Measurements from ENCODE around the gene GULP1.
"Not testable (repeated sequence)": the region's sequence is repeated elsewhere in the genome, so short reads cannot be mapped to it uniquely, and the experiment has no call there.

The GULP1 gene, protein sequence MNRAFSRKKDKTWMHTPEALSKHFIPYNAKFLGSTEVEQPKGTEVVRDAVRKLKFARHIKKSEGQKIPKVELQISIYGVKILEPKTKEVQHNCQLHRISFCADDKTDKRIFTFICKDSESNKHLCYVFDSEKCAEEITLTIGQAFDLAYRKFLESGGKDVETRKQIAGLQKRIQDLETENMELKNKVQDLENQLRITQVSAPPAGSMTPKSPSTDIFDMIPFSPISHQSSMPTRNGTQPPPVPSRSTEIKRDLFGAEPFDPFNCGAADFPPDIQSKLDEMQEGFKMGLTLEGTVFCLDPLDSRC

GRCh38 chr2:188291617-188292347 lies at the start of gene GULP1:
TSS of gene GULP1 (plus strand) at chr2:188291874. CDS start at chr2:188477703, 185,829 bp downstream.
- no peak for DNase-seq (ENCODE audit: low read depth)

DNA sequence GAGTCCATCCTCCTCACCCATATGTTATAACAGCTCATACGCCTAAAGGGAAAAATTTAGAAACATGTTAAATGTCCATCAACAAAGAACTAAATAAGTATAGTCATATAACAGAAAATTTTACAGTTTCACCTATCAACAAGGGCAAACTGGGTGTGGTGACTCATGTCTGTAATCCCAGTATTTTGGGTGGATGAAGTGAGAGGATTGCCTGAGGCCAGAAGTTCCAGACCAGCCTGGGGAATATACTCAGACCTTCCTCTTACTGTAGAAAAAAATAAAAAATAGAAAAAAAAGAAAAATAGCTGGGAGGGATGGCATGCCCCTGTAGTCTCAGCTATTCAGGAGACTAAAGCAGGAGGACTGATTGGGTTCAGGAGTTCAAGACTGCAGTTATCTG lies 48.3 kb upstream of the GULP1 start:
- DNase-seq (ENCODE audit: low read depth): no peak

- no peak for DNase-seq (ENCODE audit: low read depth)
These were observed 47.3 kb upstream of the GULP1 start for GRCh38 chr2:188244383-188244782.

- DNase-seq (ENCODE audit: low read depth): no peak
These were observed 46.4 kb upstream of the GULP1 start for GRCh38 chr2:188245230-188245629.

DNA sequence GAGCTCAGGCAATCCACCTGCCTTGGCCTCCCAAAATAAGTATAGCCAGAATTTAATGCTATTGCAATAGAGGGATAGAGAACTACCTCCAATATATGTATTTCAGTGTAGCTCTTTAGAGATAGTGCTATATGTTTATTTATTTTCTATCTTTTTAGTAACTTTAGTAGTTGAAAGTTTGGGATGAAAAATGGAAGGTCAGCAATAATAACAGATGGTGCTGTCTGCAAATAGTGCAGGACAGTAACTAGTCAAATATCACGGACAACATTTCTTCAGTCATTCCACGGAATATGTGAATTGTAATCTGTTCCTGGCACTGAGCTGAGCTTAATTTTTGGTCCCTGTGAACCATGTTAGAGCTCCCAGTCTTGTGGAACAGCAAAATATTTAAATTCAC lies 43.2 kb upstream of the GULP1 start:
- DNase-seq (ENCODE audit: low read depth): no peak

DNA sequence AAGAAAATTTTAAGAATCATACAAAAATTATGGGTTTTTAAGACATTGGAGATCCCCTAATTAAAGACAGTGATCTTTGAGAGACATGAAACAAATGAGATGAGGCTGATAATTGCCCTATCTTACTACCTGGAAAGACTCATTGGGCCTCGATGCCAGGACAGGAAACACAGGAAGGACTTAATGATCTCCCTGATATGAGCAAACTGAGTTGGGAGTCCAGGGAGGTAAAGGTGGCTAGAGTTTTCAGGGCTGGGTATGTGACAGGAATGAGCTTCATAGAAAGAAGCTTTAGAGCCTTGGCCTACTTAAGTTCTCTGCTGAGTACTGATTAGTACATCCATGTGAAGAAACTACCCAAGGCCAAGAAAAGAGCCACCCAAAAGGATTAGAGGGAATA lies 40.6 kb upstream of the GULP1 start:
- no peak for DNase-seq (ENCODE audit: low read depth)

- no peak for DNase-seq (ENCODE audit: low read depth)
These were observed 35.3 kb upstream of the GULP1 start for GRCh38 chr2:188256420-188256819.

DNA sequence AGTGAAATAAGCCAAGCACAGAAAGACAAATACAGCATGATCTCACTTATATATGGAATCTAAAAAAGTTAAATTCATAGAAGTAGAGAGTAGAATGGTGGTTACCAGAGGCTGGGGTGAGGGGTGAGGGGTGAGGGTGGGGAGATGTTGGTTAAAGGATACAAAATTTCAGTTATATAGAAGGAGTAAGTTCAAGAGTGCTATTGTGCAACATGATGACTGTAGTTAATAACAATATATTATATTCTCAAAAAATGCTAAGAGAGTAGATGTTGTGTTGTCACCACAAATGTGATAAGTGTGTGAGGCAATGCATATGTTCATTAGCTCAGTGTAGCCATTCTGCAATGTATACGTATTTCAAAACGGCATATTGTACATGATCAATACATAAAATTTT lies 26.4 kb upstream of the GULP1 start:
- DNase-seq (ENCODE audit: low read depth): no peak

DNA sequence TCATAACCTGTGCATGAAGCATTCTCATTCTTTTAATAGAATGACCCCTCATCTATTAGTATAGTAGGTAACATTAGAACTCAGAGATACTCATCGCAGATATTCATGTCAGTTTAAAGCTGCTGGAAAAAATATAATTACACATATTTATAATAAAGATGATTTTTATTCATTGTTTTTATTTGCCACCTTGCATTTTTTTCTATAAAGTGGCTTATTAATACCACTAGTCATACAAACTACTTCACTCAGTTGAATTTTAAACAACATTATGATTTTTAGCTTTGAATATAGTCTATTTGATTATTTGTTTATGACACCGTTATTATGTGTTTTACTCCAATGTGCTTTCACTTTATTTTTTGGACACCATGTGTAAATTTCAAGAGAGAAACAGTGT lies 23.9 kb upstream of the GULP1 start:
- no peak for DNase-seq (ENCODE audit: low read depth)

DNA sequence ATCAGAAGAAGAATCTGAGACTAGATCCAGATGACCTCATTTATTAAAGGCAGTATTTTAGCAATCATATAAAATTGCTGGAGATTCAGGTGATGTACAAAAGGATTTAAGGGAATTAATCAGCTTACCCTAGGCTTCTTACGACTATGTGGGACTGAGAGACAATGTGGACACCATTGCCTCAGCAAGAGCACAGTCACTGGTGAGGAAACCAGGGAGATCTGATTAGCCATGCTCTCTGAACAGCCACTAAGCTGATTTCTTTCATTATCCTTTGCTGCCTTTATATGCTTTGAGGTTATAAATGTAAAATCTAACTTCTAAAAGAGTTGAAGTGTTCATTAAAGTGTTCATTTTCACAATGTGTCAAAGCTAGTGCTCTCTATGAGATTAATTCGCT lies 22.7 kb upstream of the GULP1 start:
- DNase-seq (ENCODE audit: low read depth): no peak

DNA sequence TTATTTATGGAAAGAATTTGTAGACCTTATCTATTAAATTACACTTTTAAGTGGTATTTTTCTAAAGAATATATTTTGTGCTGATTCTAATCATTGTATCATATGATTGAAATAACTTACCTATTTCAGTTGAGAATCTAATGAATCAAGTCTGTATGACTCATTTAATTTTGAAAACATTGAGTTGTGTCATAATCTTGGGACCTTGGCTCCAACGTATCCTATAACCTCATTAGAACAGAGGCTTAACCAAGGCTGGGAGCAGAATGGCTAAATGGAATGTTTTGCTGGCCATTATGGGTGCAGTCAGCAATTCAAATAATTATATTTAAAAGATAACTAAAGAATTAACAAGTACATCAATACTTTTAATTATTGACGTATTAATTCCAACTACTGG lies 19.6 kb upstream of the GULP1 start:
- no peak for DNase-seq (ENCODE audit: low read depth)

GRCh38 chr2:188274274-188274673 lies 17.4 kb upstream of the GULP1 start:
- DNase-seq (ENCODE audit: low read depth): no peak

- DNase-seq (ENCODE audit: low read depth): no peak
These were observed 15.4 kb upstream of the GULP1 start for GRCh38 chr2:188276255-188276654.

GRCh38 chr2:188277786-188278185 lies 13.9 kb upstream of the GULP1 start:
- no peak for DNase-seq (ENCODE audit: low read depth)

DNA sequence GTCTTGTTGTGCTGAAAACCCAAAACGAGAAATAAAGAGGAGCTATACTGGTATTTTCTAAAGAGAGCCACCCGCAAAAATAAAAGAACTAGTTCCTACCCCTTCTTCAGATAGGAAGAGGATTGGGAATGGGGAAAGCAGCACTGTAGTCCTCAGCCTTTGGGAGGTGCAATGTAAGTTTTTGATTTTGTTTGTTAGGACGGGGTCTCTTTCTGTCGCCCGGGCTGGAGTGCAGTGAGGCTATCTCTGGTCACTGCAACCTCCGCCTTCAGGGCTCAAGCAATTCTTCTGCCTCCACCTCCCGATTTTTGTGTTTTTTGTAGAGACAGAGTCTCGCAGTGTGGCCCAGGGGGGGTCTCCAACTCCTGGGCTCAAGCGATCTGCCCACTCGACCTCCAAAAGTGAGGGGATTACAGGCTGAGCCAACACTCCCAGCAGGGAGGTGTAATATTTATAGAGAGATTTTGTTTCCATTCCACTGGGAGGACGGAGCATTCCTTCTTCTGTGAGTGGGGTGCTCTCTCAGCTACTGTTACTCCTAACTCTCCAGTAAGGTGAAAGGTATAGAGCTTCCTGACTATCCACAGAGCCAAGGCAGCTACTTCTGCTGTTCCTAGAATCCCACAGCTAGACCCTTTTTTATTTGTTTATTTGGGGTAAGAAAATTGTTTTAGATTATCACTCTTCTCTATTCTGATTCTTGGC lies 13.1 kb upstream of the GULP1 start:
- no peak for DNase-seq (ENCODE audit: low read depth)

DNA sequence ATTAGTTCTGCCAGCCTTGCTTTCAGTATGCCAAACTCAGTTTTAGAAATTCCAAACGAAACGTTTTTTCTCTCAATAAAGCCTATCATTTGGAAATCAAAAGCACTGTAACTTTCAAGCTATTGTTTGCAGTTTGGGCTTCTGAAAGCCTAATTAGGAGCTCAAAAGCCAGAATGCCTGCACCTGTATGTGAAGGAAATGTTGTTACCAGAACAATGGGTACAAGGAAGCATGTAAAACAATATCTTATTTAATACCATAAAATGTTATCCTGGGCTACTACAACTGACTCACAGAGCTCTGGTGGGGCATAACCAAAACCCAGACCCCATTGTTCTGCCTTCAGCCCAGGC lies 12.6 kb upstream of the GULP1 start:
- no peak for DNase-seq (ENCODE audit: low read depth)

DNA sequence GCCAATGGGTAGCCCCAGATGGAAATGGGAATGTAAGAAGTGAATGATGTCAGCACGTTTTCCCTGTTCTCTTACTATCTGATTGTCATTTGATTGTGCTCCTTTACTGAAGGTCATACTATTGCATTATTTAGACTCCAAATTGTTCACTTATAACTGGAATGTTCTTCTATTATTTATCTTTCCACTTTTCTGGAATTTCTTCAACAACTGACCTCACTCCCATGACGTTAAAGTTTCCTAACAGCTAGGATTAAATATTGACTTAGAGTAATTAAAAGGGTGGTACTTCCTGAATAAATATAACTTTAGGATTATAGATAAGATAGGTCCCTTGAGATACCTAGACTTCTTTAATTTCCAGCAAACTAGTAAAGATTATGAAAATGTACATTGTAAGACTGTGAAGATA lies 10.9 kb upstream of the GULP1 start:
- DNase-seq (ENCODE audit: low read depth): no peak

DNA sequence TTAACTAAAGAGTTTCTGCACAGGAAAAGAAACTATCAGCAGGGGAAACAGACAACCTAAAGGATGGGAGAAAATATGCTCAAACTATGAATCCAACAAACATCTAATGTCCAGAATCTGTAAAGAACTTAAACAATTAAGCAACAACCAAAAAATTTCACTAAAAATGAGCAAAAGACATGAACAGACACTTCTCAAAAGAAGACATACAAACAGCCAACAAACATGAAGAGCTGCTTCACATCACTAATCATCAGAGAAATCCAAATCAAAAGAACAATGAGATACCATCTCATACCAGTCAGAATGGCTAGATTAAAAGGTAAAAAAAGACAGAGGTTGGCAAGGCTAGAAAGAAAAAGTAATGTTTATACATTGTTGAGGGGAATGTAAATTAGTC lies 8.8 kb upstream of the GULP1 start:
- no peak for DNase-seq (ENCODE audit: low read depth)

DNA sequence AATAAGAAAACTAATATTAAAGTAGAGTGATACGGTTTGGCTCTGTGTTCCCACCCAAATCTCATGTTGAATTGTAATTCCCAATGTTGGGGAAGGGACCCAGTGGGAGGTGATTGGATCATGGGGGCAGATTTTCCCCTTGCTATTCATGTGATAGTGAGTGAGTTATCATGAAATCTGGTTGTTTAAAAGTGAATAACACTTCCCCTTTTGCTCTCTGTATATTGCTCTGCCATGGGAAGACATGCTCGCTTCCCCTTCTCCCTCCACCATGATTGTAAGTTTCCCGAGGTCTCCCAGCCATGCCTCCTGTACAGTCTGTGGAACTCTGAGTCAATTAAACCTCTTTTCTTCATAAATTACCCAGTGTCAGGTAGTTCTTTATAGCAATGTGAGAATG lies 7.4 kb upstream of the GULP1 start:
- DNase-seq (ENCODE audit: low read depth): not testable (repeated sequence)

GRCh38 chr2:188285049-188285448 lies 6.6 kb upstream of the GULP1 start:
- no peak for DNase-seq (ENCODE audit: low read depth)

- no peak for DNase-seq (ENCODE audit: low read depth)
These were observed 5.9 kb upstream of the GULP1 start for GRCh38 chr2:188285774-188286173.

DNA sequence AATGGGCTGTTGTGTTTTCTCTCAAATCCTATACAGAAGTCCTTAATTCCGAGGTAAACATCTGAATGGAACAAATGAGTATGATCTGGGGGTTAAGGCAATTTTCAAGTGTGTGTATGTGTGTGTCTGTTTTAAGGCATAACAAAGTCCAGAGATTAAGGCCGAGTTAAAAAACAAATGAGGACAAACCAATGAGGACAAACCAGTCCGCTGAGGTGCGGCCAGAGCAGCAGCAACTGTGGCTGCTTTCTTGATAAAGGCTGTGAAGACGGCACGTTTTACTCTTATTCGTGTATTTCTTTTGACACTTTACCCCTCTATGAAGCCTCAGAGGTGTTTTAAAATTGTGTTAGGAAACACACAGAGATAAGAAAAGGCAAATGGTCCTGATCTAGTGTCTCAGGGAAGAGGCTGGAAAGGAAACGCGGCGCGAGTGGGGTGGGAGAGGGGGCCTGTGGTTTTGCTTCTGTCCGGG lies 495 bp upstream of the GULP1 start:
- no peak for DNase-seq (ENCODE audit: low read depth)
